ENCODE results near the gene FKBP5. TPM values are rescaled to one million over a fixed set of nuclear protein-coding genes. Genes with fewer than 3 reads are reported as not detected.
A peak's percentile ranks its signal among the peaks of the same experiment; 100 is the strongest.

Gene FKBP5
- total RNA-seq, 3 donors from 2014 or later (not counting 1 experiment from before 2014, with no cell fraction given), result 15.5 to 30.2 (median 27.3) TPM

DNA sequence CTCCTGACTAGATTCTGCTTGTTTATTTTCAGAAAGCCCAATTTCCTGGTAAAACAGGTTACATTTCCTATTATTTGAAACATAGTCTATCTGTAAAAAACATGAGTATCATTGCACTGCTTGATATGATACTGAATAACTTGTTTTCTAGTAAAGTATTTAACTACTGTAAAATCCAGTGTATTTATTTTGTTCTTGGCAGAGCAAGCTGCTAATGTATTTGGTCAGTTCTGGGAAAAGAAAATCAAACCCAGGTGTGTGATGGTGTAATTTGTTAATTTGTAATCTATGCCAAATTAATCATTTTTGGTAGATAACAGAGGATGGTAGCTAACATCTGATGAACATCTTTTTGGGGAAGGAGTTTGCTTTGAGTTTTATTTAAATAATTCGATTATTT is 50.8 kb downstream of the FKBP5 start:
- no peaks in the 10 kb centered on the region for H3K36me3 Mint-ChIP-seq

DNA sequence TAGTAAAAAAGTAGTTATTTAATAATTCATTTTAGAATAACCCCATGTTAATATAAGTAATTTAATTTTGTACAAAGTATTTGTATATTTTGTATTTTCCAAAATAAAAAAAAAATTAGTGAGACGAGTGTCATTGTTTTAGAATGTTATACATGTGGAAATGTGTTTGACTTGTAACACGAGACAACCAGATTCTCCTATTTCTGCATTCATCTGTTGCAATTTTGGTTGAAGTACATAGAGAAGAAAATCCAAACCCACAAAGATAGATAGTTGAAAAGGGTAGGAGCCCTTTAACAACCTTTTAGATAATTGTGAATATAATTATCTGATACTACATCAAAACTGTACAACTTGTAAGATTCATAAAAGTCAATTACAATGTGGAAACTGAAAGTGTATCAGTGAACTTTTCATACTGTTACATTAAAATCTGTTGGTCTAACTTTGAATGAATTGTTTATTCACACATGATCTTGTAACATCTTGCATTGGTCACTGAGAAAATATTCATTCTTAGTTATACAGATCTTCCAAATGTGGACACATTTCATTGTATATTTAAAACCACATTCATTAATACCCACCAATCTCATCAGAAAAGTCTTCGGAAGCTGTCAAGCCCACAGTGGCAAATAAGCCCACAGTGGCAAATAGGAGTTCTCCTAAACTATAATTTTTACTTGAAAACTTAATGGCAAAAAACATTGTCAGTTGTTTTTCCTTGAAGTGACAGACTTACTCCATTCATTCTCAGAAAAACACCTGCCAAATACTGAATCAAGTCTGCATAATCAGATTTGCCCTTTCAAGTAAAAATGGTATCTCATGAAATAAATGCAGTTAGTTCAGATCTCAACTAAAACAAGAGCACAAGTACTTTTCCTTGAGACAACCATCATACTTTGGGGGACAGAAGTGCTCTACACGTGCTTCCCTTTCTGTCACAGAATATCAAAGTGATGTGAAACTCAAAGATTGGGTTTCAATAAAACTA is 52.8 kb downstream of the FKBP5 start:
- H3K27me3 ChIP-seq (ENCODE audit: control insufficient read depth, insufficient read depth, low read length), result no peaks in the 10 kb centered on the region
- intact Hi-C loops (cut with micrococcal nuclease), result no loop called here
- H3K4me3 ChIP-seq (ENCODE audit: low read length), result no peak overlapping the region
- 78% methylated on average over 2 of the region's 4 CpGs for WGBS (ENCODE audit: insufficient coverage)
- no peaks in the 10 kb centered on the region for H3K9me3 Mint-ChIP-seq
- H3K4me1 Mint-ChIP-seq, result no peaks in the 10 kb centered on the region
- H3K36me3 Mint-ChIP-seq, result no peaks in the 10 kb centered on the region
- no peak overlapping the region for H3K27ac ChIP-seq (ENCODE audit: low read length)
- H3K9me3 ChIP-seq (ENCODE audit: control insufficient read depth, insufficient read depth, low read length), result no peaks in the 10 kb centered on the region
- TF ChIP-seq, protein P1, sequence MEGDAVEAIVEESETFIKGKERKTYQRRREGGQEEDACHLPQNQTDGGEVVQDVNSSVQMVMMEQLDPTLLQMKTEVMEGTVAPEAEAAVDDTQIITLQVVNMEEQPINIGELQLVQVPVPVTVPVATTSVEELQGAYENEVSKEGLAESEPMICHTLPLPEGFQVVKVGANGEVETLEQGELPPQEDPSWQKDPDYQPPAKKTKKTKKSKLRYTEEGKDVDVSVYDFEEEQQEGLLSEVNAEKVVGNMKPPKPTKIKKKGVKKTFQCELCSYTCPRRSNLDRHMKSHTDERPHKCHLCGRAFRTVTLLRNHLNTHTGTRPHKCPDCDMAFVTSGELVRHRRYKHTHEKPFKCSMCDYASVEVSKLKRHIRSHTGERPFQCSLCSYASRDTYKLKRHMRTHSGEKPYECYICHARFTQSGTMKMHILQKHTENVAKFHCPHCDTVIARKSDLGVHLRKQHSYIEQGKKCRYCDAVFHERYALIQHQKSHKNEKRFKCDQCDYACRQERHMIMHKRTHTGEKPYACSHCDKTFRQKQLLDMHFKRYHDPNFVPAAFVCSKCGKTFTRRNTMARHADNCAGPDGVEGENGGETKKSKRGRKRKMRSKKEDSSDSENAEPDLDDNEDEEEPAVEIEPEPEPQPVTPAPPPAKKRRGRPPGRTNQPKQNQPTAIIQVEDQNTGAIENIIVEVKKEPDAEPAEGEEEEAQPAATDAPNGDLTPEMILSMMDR (IDR thresholded peaks at IDR 0.05), result no peak
- no peak overlapping the region for H3K27ac Mint-ChIP-seq
- peaks cover 26% of the 10 kb centered on the region for H3K36me3 ChIP-seq (ENCODE audit: control insufficient read depth, insufficient read depth, low read length)
- H3K4me1 ChIP-seq (ENCODE audit: control insufficient read depth, insufficient read depth, low read length), result no peaks in the 10 kb centered on the region
- no peak for DNase-seq
- H3K27me3 Mint-ChIP-seq (ENCODE audit: low read depth in 2 of 2), result no peaks in the 10 kb centered on the region
- H3K4me3 Mint-ChIP-seq, result no peak overlapping the region
- no peak for ATAC-seq

More for the DNA sequence above, 50.8 kb downstream of the FKBP5 start:
- no peak overlapping the region for H3K4me3 Mint-ChIP-seq
- DNase-seq (no peak), ATAC-seq (no peak)
- no CpG with 5 or more reads among the region's 1 CpG for WGBS (ENCODE audit: insufficient coverage)
- Histone ChIP-seq H3K27ac (ENCODE audit: low read length) (no peak overlapping the region), H3K4me1 (ENCODE audit: control insufficient read depth, insufficient read depth, low read length) (no peaks in the 10 kb centered on the region), H3K9me3 (ENCODE audit: control insufficient read depth, insufficient read depth, low read length) (no peaks in the 10 kb centered on the region), H3K36me3 (ENCODE audit: control insufficient read depth, insufficient read depth, low read length) (peaks cover 33% of the 10 kb centered on the region), H3K4me3 (ENCODE audit: low read length) (no peak overlapping the region), H3K27me3 (ENCODE audit: control insufficient read depth, insufficient read depth, low read length) (no peaks in the 10 kb centered on the region)
- intact Hi-C loops (cut with micrococcal nuclease), result no loop called here
- TF ChIP-seq, protein P1 (IDR thresholded peaks at IDR 0.05), result no peak
- no peak overlapping the region for H3K27ac Mint-ChIP-seq
- no peaks in the 10 kb centered on the region for H3K27me3 Mint-ChIP-seq (ENCODE audit: low read depth in 2 of 2)
- peaks cover 0 to 4% of the 10 kb centered on the region in 2 donors for H3K4me1 Mint-ChIP-seq
- H3K9me3 Mint-ChIP-seq, result no peaks in the 10 kb centered on the region

DNA sequence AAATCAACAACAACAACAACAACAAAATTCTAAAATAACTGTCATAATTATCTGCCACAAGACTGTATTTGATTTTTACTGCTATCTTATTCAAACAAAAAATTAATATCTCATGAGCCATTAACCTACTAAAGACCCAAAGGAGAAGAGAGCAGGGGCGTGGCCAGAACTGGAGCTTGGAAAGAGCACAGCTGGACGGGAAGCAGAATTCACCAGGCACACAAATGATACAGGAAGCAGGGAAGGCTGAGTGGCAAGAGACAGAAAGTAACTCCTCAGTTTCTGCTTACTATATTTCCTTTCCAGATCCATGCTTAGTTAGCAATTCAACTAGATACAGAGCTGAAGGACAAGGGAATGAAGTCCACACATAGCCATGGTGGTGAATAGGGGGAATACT is 54.4 kb downstream of the FKBP5 start:
- Mint-ChIP-seq H3K36me3 (no peaks in the 10 kb centered on the region), H3K4me1 (no peaks in the 10 kb centered on the region), H3K9me3 (no peaks in the 10 kb centered on the region), H3K27ac (peak overlapping the region in 1 of 2 donors; percentile 10), H3K4me3 (no peak overlapping the region), H3K27me3 (ENCODE audit: low read depth in 2 of 2) (no peaks in the 10 kb centered on the region)
- 95% methylated on average over 2 of the region's 2 CpGs for WGBS (ENCODE audit: insufficient coverage)
- no peak for DNase-seq
- H3K4me3 ChIP-seq (ENCODE audit: low read length), result no peak overlapping the region
- H3K36me3 ChIP-seq (ENCODE audit: control insufficient read depth, insufficient read depth, low read length), result peaks cover 16% of the 10 kb centered on the region
- intact Hi-C loops (cut with micrococcal nuclease), result no loop called here
- no peaks in the 10 kb centered on the region for H3K4me1 ChIP-seq (ENCODE audit: control insufficient read depth, insufficient read depth, low read length)
- ATAC-seq, result no peak
- TF ChIP-seq, protein P1 (IDR thresholded peaks at IDR 0.05), result no peak
- no peaks in the 10 kb centered on the region for H3K9me3 ChIP-seq (ENCODE audit: control insufficient read depth, insufficient read depth, low read length)
- no peaks in the 10 kb centered on the region for H3K27me3 ChIP-seq (ENCODE audit: control insufficient read depth, insufficient read depth, low read length)
- H3K27ac ChIP-seq (ENCODE audit: low read length), result no peak overlapping the region
